ENCODE results near the gene MTRF1.
"Not testable (repeated sequence)": the region's sequence is repeated elsewhere in the genome, so short reads cannot be mapped to it uniquely, and the experiment has no call there.

MTRF1 gene

DNA sequence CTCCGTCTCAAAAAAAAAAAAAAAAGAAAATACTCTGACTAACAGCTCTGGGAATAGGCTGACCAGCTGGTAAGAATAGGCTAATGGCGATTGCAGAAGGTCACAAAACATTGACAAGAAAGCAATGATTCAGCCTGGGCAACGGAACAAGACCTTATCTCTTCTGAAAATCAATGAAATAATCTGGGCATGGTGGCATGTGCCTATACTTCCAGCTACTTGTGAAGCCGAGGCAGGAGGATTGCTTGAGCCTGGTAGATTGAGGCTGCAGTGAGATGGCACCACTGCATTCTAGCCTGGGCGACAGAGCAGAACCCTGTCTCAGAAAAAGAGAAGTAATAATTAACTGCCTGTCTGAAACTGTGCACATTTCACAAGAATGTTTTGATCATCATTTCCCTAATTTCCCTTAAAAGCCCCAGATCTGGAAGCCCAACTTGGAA, 18.8 kb upstream of the MTRF1 start:
- no peak for DNase-seq (ENCODE audit: low read depth in 2 of 3, low spot score in 1 of 3)

DNA sequence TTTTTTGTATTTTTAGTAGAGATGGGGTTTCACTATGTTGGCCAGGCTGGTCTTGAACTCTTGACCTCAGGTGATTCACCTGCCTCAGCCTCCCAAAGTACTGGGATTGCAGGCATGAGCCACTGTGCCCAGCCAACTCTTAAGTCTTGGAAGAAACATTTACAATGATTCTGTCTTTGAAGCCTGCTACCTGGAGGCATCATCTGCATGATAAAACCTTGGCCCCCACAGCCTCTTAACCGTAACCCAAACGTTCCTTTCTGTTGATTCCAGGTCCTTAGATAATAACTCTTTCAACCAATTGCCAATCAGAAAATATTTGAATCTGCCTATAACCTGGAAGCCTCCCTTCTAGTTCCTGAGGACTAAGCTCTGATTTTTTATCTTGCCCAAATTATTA, 15.8 kb upstream of the MTRF1 start:
- DNase-seq (ENCODE audit: low read depth in 2 of 3, low spot score in 1 of 3): not testable (repeated sequence)

DNA sequence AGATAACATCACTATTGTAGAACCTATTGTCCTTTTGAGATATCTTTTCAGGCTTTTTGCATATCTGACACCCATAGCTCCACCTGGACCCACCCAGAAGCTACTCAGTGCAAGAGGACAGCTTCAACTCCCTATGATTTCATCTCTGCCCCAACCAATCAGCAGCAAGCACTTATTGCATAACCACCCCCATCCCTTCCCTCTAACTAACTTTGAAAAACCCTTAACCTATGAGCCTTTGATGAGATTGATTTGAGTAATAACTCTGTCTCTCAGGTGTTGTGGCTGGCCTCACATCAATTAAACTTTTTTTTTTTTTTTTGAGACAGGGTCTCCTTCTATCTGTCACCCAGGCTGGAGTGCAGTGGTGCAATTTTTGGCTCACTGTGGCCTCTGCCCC, 13.4 kb upstream of the MTRF1 start:
- no peak for DNase-seq (ENCODE audit: low read depth in 2 of 3, low spot score in 1 of 3)

DNA sequence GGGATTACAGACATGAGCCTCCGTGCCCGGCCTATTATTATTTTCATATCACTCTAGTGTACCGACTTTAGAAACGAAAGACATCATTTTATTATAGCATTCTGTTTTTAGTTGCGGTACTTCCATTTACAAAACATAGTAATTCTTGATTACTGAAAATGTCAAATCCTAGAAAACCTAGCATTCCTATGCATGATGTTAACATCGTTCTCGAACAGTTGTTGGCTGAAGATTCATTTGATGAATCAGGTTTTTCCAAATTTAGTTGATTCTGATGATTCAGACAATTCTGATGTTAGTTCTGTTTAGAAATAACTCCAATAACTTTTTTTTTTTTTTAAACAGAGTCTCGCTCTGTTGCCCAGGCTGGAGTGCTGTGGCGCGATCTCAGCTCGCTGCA, 11.5 kb upstream of the MTRF1 start:
- DNase-seq (ENCODE audit: low read depth in 2 of 3, low spot score in 1 of 3): no peak

DNA sequence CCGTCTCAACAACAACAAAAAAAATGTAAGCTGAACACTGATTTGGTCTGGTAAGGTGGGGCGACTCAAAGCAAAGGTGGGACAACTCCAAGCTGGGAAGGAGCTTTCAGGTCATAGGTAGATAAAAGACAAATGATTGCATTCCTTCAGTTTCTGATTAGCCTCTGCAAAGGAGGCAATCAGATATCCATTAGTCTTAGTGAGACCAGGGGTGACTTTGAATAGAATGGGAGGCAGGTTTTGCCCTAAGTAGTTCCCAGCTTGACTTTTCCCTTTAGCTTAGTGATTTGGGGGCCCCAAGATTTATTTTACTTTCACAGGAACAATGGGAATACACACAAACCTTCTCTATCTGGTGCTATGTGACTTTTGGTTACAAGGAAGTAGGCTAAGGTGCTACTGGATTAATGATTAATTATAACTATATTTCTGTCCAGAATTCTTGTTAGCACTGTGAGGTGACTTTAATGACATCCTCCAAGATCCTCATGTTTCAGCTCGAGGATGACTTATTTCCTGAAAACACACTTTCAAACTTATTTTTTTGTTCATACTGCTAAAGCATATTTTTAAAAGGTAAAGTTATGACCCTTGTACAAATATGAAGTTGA, 10.6 kb upstream of the MTRF1 start:
- DNase-seq (ENCODE audit: low read depth in 2 of 3, low spot score in 1 of 3): no peak

DNA sequence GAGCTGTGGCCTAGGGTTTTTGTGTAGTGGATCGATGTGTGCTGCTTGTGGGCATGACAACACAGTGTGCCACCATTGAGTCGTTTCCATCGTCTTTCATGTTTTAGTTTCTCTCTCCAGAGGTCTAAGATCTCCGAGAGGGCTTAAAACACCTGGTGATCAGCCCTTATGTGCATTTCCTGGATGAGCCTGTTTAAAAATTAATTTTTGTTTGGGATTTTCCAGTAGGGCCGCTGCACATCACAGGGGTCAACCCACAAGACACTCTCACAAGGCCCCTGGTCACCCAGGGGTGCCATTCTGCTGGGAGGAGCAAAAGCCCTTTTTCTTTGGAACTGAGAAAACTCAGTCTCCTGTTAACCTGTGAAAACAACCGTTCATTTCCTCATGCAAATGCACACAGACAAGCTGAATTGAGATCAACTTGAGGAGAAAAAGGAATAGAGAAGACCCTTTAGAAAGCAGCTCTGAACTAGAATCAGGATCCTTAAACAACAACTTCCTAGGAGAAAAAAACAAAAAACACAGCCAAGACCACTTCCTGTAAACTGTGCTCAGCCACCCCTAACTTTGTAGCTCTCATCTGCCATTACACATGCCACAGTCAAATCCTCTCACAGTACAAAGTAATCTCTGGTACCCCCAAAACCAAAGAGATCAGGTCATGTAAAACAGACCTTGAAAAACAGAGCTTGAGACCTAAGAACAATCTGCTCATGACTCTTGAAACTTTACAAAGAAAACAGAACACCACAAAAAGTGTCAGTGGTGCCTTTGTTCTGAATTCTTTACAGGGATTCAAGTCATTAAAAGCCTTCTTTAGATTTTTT, 8.3 kb upstream of the MTRF1 start:
- no peak for DNase-seq (ENCODE audit: low read depth in 2 of 3, low spot score in 1 of 3)

DNA sequence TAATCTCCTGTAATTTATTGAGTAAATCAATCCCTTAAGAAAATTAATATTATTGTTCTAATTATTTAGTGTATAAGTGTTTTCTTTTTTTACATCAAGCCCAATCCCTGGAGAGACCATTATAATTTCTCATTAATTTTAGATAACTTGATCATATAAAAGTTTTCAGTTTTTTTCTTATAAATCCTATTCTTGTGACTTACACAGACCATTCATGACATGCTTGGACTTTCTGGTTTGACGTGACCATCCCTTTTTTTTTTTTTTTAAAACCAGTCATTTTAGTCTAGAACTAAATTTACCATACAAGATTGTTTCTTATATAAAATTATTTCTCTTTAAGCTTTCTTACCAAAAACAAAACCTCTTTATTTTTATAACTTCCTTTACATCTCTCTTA, 5.4 kb upstream of the MTRF1 start:
- peak in 1 of 3 donors; percentile 32 for DNase-seq (ENCODE audit: low read depth in 2 of 3, low spot score in 1 of 3)

DNA sequence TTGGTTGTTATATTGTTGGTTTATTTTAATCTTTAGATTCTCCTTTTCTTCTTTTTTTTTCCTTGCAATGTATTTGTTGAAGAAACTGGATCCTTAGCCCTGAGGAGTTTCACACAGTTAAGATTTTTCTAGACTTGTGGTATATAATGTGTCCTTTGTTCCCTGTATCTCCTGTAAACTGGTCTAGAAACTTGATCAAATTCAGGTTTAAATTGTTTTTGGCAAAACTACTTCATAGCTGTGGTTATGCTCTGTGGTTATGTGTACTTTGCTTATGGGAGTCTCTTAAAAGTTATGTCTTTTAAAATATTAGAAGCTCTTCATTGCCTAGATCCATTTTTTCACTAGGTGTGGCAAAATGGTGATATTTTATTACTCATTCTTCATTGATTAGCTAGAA, 3.7 kb upstream of the MTRF1 start:
- DNase-seq (ENCODE audit: low read depth in 2 of 3, low spot score in 1 of 3): no peak

DNA sequence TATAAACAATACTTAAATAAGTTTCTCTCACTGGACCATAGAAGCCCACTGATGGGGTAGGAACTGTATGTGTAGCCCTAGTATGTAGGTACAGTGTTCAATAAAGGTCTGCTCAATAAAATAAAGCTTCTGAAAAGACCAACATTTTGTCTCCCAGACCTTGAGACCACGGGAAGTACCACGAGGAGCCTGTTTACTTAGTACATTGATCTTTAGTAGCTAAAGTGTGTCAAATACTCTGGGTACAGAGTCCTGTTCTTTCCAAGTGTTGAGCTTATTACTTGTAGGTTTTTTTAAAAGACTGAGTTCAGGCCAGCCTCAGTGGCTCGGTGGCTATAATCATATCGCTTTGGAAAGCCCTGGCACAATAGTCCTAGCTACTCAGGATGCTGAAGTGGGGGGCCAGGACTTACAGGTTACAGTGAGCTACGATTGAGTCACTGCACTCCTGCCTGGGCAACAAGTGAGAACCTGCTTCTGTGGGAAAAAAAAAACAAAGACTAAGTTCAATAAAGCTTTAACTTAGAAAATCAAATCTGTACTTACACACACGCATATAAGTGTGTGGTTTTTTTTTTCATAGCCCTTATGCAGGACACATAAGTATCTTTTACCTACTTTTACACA, 3.4 kb downstream of the MTRF1 start:
- DNase-seq (ENCODE audit: low read depth in 2 of 3, low spot score in 1 of 3): no peak

DNA sequence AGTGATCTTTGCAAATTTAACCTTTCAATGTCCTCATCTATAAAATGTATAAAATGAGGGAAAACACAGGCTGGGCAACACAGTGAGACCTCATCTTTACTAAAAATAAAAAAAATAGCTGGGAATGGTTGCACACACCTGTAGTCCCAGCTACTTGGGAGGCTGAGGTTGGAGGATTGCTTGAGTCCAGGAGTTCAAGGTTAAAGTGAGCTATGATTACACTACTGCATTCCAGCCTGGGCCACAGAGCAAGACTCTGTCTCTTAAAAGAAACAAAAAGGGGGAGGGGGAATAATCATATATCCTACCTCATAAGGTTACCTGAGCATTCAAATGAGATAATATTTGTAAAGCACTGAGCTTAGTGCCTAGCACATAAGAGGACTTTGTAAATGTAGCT, 5.8 kb downstream of the MTRF1 start:
- DNase-seq (ENCODE audit: low read depth in 2 of 3, low spot score in 1 of 3): no peak

DNA sequence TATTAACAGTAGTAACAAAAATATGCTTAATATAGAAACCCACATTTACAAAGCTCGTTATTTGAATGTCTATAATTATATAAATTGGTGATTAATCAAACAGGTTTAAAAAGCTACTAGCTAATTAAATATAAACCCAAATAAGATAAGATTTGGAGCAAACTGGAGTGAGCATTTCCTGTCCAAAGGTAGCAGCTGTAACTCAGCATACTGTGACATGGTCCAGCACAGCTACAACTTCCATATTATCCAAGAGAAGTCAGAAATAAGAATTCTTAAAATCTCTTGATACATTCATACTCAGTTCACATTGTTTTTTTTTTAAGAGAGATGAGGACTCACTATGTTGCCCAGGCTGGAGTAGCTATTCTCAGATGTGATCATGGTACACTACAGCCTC, 8.5 kb downstream of the MTRF1 start:
- no peak for DNase-seq (ENCODE audit: low read depth in 2 of 3, low spot score in 1 of 3)

DNA sequence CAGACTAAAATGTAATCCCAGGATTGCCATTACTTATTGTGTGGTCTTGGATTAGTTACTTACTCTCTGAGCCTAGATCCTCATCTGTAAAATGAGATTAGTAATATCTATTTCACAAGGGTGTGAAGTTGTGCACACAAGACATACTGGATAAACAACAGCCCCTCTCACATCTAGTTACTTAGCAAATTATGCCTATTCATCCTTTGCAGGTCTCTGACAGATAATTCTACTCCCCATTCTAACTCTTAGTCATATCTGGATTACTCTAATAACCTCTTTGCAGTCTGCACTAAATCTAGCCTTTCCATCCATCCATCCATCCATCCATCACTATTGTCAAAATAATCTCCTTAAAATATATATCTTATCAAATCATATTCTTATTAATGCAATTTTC, 12.4 kb downstream of the MTRF1 start:
- no peak for DNase-seq (ENCODE audit: low read depth in 2 of 3, low spot score in 1 of 3)

DNA sequence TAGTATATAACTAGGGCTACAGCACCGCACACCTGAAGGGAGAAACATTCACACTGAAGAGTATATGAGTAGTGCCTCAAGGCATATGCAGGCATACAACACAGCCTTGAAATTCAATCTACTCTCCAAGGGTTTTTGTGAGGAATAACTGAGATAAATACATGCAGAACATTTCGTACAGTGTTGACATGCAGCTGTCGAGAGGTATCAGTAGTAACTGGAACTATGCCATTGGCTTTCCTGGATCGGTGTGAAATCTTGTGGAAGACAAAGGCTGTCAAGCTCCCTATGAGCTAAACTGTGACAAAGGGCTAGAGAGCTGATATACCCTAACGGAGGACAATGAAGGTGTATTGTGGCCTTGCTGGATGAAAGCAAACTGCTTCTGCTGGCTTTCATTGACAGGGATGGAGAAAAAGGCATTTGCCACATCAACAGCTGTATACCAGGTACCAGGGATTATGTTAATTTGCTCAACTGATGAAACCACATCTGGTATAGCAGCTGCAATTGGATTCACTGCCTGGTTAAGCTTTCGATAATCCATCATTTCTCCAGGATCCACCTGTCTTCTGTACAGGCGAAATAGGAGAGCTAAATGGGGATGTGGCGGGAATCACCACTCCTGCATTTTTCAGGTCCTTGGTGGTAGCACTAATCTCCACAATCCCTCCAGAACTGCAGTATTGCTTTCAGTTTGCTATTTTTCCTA, 16.3 kb downstream of the MTRF1 start:
- DNase-seq (ENCODE audit: low read depth in 2 of 3, low spot score in 1 of 3): no peak

DNA sequence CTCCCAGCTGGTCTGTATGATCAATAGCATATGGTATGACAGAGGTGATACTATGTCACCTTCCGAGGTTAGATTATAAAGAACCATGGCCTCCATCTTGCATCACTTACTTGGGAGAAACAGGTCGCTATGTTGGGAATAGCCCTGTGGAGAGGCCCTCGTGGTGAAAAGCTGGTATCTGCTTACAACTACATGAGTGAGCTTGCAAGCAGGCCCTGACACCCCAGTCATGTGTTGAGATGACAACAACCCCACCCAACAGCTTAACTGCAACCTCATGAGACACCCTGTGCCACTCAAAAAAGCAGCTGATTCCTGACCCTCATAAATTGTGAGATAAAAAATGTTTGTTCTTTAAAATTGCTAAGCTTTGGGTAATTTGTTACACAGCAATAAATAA, 18.8 kb downstream of the MTRF1 start:
- no peak for DNase-seq (ENCODE audit: low read depth in 2 of 3, low spot score in 1 of 3)

DNA sequence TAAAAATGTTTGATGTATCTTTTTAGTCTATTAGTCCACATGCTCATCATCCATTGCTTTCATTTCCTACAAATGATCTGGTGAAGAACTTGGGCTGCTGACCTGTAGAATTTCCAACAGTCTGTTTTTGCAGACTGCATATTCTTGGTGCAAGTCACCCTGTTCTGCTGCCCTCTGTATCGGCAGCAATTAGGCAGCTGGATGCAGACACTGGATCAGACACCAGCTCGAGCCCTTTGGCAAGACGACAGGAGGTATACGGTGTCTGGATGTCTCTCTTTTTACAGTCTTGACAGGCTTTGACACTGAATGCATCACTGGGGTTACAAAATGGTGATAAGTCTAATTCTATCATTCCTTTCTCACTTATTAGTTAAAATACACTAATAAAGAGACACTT, 21.8 kb downstream of the MTRF1 start:
- no peak for DNase-seq (ENCODE audit: low read depth in 2 of 3, low spot score in 1 of 3)

DNA sequence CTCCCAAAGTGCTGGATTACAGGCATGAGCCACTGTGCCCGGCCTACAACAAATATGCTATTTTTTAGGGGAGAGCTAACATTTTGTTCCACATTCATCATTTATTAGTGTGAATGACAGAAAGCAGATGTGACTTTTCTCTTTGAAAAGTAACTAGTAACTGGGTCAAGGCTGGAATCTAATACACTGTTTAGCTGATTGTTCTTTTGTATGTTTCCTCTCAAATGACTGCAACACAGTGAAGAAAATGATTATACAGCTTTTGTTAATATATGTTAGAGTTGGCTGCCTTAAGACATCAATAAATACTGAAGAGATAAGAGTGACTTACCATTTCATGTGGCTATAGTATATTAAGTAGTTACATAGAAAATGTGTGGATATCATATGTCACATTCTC, 27.0 kb downstream of the MTRF1 start:
- no peak for DNase-seq (ENCODE audit: low read depth in 2 of 3, low spot score in 1 of 3)

DNA sequence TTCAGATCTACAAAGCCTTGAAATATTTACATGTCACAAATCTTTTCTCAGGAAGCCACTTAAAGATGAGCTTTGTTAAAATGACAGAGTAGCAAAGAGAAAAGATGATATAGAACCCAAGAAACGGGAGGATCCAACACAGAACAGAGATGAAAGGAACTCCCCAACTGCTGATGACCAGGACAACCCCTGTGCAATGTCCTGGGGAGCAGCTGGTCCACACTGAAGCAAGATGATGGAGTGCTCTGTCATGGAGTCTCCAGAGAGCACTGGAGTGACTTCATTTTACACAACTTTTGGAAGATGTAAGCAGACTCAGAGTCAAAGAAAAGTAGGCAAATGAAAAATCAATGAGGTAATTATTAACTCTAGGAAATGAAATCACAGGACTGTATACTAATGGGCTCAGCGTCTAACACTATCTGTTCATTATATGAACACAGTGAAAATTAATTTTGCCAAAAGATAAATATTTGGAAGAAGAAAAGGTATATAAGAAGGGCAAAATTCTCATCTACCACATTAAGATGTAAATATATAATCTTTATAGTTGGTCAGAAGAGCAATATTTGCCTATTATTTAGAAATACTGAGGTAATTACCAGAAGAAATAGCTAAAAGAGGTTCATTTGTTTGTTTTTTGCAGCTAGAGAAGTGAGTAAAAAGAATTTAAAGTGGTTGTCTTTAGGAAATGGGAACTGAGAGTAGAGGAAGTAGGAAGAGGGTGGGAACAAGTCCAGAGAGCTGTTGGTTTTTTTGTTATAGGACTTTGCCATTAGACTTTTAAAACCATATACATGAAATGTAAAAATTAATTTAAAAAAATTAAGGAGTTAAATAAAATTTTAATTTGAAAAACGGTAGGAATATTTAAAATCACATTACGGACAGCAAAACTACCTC, 30.5 kb downstream of the MTRF1 start:
- DNase-seq (ENCODE audit: low read depth in 2 of 3, low spot score in 1 of 3): no peak

DNA sequence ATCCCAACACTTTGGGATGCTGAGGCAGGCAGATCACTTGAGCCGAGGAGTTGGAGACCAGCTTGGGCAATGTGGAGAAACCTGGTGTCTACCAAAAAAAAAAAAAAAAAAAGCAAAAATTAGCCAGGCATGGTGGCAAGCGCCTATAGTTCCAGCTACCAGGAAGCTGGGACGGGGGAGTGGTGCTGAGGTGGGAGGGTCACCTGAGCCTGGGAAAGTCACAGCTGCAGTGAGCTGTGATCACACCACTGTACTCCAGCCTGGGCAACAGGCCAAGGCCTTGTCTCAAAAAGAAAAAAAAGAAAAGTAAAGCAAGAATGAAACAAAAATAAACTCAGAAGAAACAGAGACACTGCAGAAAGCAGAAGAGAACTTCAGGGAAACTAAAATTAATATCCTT, 31.6 kb downstream of the MTRF1 start:
- DNase-seq (ENCODE audit: low read depth in 2 of 3, low spot score in 1 of 3): no peak

DNA sequence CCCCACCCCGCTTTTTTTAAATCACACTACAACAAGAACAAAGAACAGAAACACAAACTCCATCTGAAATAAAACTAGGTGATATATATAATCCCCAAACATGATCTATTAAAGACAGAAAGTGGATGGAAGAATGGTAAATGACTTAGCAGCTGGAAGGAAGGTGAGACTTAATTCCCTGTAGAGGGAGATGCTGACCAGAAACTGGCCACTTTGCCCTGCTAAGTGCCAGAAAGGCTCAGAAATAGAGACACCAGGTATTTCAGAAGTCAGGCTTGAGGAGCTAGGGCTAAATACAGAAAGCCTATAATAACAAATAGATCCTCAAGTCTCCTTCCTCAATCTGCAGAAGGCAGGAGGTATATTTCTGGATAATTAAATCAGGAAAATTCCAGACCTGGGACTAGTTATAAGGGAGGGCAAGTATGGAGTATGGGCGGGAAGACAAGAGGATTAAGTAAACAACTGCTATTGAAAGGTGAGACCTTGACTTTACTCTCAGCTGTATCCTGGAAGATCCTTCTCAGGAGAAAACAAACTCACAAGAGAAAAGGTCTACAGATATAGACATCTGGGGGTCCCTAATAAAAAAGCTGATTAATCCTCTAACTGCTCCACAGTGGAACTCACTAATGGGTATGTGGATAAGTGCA, 32.2 kb downstream of the MTRF1 start:
- DNase-seq (ENCODE audit: low read depth in 2 of 3, low spot score in 1 of 3): no peak

DNA sequence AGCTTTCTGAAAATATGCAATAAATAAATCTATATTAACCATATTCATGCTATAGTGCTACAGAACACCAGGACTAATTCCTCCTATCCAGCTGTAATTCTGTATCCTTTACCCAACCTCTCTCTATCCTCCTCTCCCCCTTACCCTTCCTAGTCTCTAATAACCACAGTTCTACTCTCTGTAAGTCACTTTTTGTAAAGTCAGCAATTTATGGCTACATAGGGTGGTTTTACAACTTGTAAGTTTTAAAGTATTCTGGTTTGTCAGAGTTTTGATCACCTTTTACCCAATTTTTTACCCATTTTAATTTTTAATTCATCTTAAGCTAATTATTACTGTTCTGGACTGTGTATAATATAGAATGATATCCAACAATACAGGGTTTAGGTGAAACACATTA, 34.0 kb downstream of the MTRF1 start:
- no peak for DNase-seq (ENCODE audit: low read depth in 2 of 3, low spot score in 1 of 3)

Data from stimulated activated CD4-positive, alpha-beta T cell treated with anti-CD3 and anti-CD28 coated beads, Interleukin-12 subunit alpha, Interleukin-12 subunit beta, amount 100 ng/mL, for 48 hours (primary cell).